Adipocyte (in vitro differentiated cells): ENCODE results near the gene CLDN7.

Experiments used
- DNase-seq: peaks from one replicate; pipeline ENCODE4 v3.0.0-alpha.2; 2015; ENCODE audit warnings: low read depth
- H3K27me3 ChIP-seq: replicated peaks from 2 replicates; pipeline ENCODE4 v1.7.0; 2013; ENCODE audit warnings: mild to moderate bottlenecking, low read length, moderate library complexity; ENCODE audit not compliant: control insufficient read depth, insufficient read depth
- H3K36me3 ChIP-seq: 2 replicates; pipeline ENCODE4 v1.7.0; 2013; ENCODE audit warnings: low read length, mild to moderate bottlenecking, moderate library complexity; ENCODE audit not compliant: control insufficient read depth, insufficient read depth, severe bottlenecking
- H3K4me1 ChIP-seq: 2 replicates; pipeline ENCODE4 v1.7.0; 2013; ENCODE audit warnings: mild to moderate bottlenecking, low read length, moderate library complexity; ENCODE audit not compliant: control insufficient read depth, insufficient read depth
- H3K4me3 ChIP-seq: 2 replicates; pipeline ENCODE4 v1.7.0; 2013; ENCODE audit warnings: mild to moderate bottlenecking, low read length, moderate library complexity
- H3K9ac ChIP-seq: 2 replicates; pipeline ENCODE4 v1.7.0; 2013; ENCODE audit warnings: mild to moderate bottlenecking, low read length, moderate library complexity
- H3K9me3 ChIP-seq: 2 replicates; pipeline ENCODE4 v1.7.0; 2013; ENCODE audit warnings: mild to moderate bottlenecking, low read length, moderate library complexity; ENCODE audit not compliant: control insufficient read depth

The CLDN7 gene

GRCh38 chr17:7215136-7215638 lies 47.1 kb downstream of the CLDN7 start:
- no peaks in the 10 kb centered on the region for H3K9me3 ChIP-seq
- no peaks in the 10 kb centered on the region for H3K36me3 ChIP-seq
- peak overlapping the region; percentile 82 for H3K4me3 ChIP-seq
- no peaks in the 10 kb centered on the region for H3K27me3 ChIP-seq
- no peak for DNase-seq
- H3K4me1 ChIP-seq: peaks cover 40% of the 10 kb centered on the region
- H3K9ac ChIP-seq: peak overlapping the region; percentile 66

DNA sequence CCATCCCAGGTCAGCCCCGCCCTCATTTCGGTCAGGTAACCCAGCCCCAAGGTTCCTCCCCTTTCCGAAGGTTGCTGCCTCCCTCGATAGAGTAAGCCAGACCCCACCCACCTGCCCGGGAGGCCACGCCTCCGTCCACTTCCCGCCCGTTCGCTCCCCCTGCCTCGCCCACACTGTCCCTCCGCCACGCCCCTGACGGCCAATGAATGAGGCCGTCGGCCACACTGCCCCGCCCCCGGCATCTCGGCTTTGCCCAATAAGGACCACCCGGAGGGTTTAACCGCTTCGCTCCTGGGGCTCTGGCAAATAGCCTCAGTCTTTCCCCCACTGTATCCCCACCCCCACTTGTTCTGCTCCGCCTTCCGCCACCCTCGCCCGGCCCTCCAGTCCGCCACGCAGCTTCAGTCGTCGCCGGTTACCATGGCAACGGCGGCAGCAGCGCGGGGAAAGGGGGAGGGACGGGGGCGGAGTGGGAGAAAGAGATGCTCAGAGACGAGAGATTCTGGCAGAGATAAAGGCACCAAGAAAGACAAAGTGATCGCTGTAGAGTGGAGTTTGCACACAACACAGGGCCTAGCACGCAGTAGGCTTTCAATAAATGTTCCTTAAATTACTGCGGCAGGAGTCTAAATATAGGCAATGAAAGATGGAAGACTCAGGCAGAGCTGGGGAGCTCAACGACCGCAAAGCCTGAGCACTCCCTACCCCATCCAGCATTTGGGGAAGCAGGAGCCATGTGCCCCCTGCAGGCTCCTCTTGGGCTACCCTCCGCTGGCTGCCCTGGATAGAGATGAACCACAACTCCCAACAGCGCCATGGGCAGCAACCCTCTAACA lies 47.8 kb downstream of the CLDN7 start:
- peak; percentile 98 for DNase-seq
- no peaks in the 10 kb centered on the region for H3K36me3 ChIP-seq
- H3K4me3 ChIP-seq: peak overlapping the region; percentile 82
- peak overlapping the region; percentile 66 for H3K9ac ChIP-seq
- no peaks in the 10 kb centered on the region for H3K27me3 ChIP-seq
- no peaks in the 10 kb centered on the region for H3K9me3 ChIP-seq
- H3K4me1 ChIP-seq: peaks cover 39% of the 10 kb centered on the region

GRCh38 chr17:7213895-7214299 lies 48.4 kb downstream of the CLDN7 start:
- Histone ChIP-seq H3K9ac (no peak overlapping the region), H3K4me3 (peak overlapping the region; percentile 82), H3K27me3 (no peaks in the 10 kb centered on the region), H3K9me3 (no peaks in the 10 kb centered on the region), H3K4me1 (peaks cover 33% of the 10 kb centered on the region), H3K36me3 (no peaks in the 10 kb centered on the region)
- DNase-seq: peak; percentile 69

DNA sequence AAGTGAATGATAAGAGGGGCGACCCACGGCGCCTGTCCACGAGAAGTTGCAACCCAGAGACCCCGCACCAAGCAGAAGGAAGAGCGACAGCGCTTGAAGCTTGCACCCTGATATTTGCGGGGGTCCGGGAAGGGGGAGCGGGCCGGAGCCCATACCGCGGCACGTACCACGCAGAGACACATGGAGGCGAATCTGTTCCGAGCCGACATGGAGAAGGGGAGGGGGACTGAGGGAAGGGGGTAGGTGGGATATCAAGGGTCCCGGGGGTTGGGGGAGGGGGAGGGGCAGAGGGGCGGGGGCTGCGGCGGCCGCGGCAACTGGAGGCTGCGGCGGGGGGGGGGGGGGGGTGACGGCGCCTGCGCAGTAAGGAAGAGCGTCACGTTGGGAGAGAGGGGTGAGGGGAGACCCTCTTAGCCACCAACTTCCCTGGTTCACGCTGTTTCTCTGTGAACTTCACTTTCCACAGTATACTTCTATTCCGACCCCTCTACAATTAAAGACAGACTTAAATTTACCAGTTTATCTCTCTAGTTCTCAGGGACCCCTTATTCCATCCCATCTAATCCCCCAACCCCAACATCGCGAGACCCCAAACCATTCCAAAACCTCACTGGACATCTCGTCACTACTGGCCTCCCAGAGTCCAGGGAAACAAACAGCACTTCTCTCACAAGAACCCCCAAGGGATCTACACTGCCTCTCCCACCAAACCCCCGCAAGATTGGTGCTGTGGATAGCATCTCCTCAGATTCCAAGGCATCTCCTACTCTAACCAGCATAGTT lies 50.6 kb downstream of the CLDN7 start:
- Histone ChIP-seq H3K9me3 (no peaks in the 10 kb centered on the region), H3K4me3 (no peak overlapping the region), H3K27me3 (no peaks in the 10 kb centered on the region), H3K4me1 (peaks cover 27% of the 10 kb centered on the region), H3K36me3 (no peaks in the 10 kb centered on the region), H3K9ac (no peak overlapping the region)
- DNase-seq: no peak
